ENCODE data around the gene P4HB.

GRCh38 chr17:81844327-81844851 lies 15.9 kb downstream of the P4HB start:
- TF ChIP-seq, protein P1, sequence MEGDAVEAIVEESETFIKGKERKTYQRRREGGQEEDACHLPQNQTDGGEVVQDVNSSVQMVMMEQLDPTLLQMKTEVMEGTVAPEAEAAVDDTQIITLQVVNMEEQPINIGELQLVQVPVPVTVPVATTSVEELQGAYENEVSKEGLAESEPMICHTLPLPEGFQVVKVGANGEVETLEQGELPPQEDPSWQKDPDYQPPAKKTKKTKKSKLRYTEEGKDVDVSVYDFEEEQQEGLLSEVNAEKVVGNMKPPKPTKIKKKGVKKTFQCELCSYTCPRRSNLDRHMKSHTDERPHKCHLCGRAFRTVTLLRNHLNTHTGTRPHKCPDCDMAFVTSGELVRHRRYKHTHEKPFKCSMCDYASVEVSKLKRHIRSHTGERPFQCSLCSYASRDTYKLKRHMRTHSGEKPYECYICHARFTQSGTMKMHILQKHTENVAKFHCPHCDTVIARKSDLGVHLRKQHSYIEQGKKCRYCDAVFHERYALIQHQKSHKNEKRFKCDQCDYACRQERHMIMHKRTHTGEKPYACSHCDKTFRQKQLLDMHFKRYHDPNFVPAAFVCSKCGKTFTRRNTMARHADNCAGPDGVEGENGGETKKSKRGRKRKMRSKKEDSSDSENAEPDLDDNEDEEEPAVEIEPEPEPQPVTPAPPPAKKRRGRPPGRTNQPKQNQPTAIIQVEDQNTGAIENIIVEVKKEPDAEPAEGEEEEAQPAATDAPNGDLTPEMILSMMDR (IDR thresholded peaks at IDR 0.05; ENCODE audit: low read length) = no peak
- TF ChIP-seq EZH2phosphoT487 (IDR thresholded peaks at IDR 0.05; ENCODE audit: low read length) = no peak
